ENCODE data around the gene PAGR1. TPM values are rescaled to one million over a fixed set of nuclear protein-coding genes. Genes with fewer than 3 reads are reported as not detected.

The PAGR1 gene
- total and polyA plus RNA-seq, 10 of the 15 experiments (the other 5 are each of a cell fraction or from before 2014, with no cell fraction given): 1.1 to 57.7 (median 23.4) TPM

GRCh38 chr16:29820730-29821642 is 5.0 kb downstream of the PAGR1 start (continued):
- peak; percentile 94 for TF ChIP-seq USF2 (IDR thresholded peaks at IDR 0.05; ENCODE audit: borderline replicate concordance, low read depth, low read length)
- TF ChIP-seq RAD51 (IDR thresholded peaks at IDR 0.05): peak; percentile 99

- peak overlapping the region; percentile 94 for H3K4me3 ChIP-seq
- CTCF ChIA-PET: interaction anchor here (1.0 to 8.3 kb wide), 4 partner anchors 13 to 194 kb away, joined by 4 to 99 read pairs (median 14); no protein-coding TSS in a partner anchor
- RAD21 ChIA-PET (ENCODE audit: unreplicated experiment): interaction anchor here (0.6 to 7.9 kb wide), 6 partner anchors 14 to 837 kb away, joined by 3 to 51 read pairs (median 6); partner anchors contain the start of gene LAT
- H4K20me1 ChIP-seq (ENCODE audit: control insufficient read depth, insufficient read depth): 0 out of 2 replicates have a peak, but pooled peaks cover 3% of the 10 kb centered on the region
- FAIRE-seq (no peak), ATAC-seq (no peak), DNase-seq (ENCODE audit: low read depth, low spot score) (no peak)
- peak overlapping the region; percentile 91 for H3K27ac ChIP-seq (ENCODE audit: control insufficient read depth, insufficient read depth)
- H3K9ac ChIP-seq (ENCODE audit: control insufficient read depth, insufficient read depth, low read length): peak overlapping the region; percentile 91
- H3K36me3 ChIP-seq (ENCODE audit: control insufficient read depth in 2 of 2, insufficient read depth in 2 of 2, low read length in 1 of 2): peaks cover 0 to 2% of the 10 kb centered on the region in 2 experiments; a peak in 1 of 4 replicates
- no peak overlapping the region for H2AFZ ChIP-seq (ENCODE audit: control insufficient read depth, low read depth, low read length)
- SMC1A ChIA-PET (ENCODE audit: uncharacterized antibody, unreplicated experiment): interaction anchor here (0.9 to 7.8 kb wide), 2 partner anchors 27 to 211 kb away, joined by 4 to 48 read pairs; no protein-coding TSS in a partner anchor
- in situ Hi-C loops (cut with MboI): no loop called here
- no TSS peak for BruUV-seq (replicated peaks)
- 63% methylated on average over 7 of the region's 7 CpGs for WGBS (ENCODE audit: insufficient coverage, insufficient replicate concordance, low lambda C conversion rate, missing lambda C conversion rate)
- H3K4me2 ChIP-seq (ENCODE audit: control insufficient read depth, insufficient read depth): peak overlapping the region; percentile 96
- intact Hi-C loops (cut with micrococcal nuclease; ENCODE audit: unreplicated experiment): loop anchor here (5.0 kb wide), 1 partner anchor 41 kb away; the partner anchor contains the start of gene CDIPT
- H3K4me1 ChIP-seq (ENCODE audit: control insufficient read depth, insufficient read depth, low read length): peaks cover 22% of the 10 kb centered on the region
- H3K9me3 ChIP-seq (replicated peaks; ENCODE audit: control insufficient read depth, insufficient read depth, low read length): no peaks in the 10 kb centered on the region
- POLR2A ChIA-PET: interaction anchor here (0.5 to 5.5 kb wide), 12 partner anchors 10 to 1364 kb away, joined by 3 to 40 read pairs (median 5); partner anchors contain the start of genes ALDOA, C16orf54, CDIPT and KIF22
- H3K27me3 ChIP-seq (replicated peaks in 1 of 2; ENCODE audit: control insufficient read depth in 2 of 2, insufficient read depth in 2 of 2, low read length in 1 of 2): no peaks in the 10 kb centered on the region
- H3K79me2 ChIP-seq (ENCODE audit: control insufficient read depth, insufficient read depth, low read length): peaks cover 65% of the 10 kb centered on the region
- TF ChIP-seq EP300 (IDR thresholded peaks at IDR 0.05; ENCODE audit: borderline replicate concordance in 1 of 2, control insufficient read depth in 1 of 2, low read depth in 2 of 2, low read length in 2 of 2) (no peak), MYB (IDR thresholded peaks at IDR 0.05; ENCODE audit: borderline replicate concordance, low read depth, low read length) (no peak), CTCF (IDR thresholded peaks at IDR 0.05 in 2 of 3, conservative IDR thresholded peaks at IDR 0.05 in 1 of 3; ENCODE audit: control insufficient read depth in 2 of 3, extremely low read depth in 1 of 3, insufficient read depth in 1 of 3, low read depth in 3 of 3, low read length in 3 of 3) (no peak), PBX3 (IDR thresholded peaks at IDR 0.05; ENCODE audit: insufficient replicate concordance, low read depth, low read length) (no peak), CUX1 (IDR thresholded peaks at IDR 0.05; ENCODE audit: insufficient replicate concordance, low read depth, low read length) (no peak), TAF1 (IDR thresholded peaks at IDR 0.05; ENCODE audit: borderline replicate concordance, low read depth, low read length) (no peak)
Measured at GRCh38 chr16:29821643-29822115, 5.7 kb downstream of the PAGR1 start.
